ENCODE data around the gene H2AZ2. TPM values are rescaled to one million over a fixed set of nuclear protein-coding genes. Genes with fewer than 3 reads are reported as not detected.
"Not testable (repeated sequence)": the region's sequence is repeated elsewhere in the genome, so short reads cannot be mapped to it uniquely, and the experiment has no call there.

Gene H2AZ2
- total RNA-seq, 4 donors from 2014 or later = 99.6 to 418 (median 115) TPM

GRCh38 chr7:44876393-44876792 is 28.5 kb upstream of the H2AZ2 start:
- 42 to 73% methylated on average over 2 to 4 of the region's 4 CpGs for WGBS, 2 donors (ENCODE audit: low coverage in 1 of 2)
- H3K27ac ChIP-seq = no peak overlapping the region
- H3K4me1 ChIP-seq = peaks cover 5 to 33% (median 17%) of the 10 kb centered on the region in 4 donors
- H3K36me3 ChIP-seq = no peaks in the 10 kb centered on the region
- no peak overlapping the region for H3K4me3 ChIP-seq
- in situ Hi-C loops (cut with MboI; ENCODE audit: low pct_ligation_motif_present in 1 of 4, low pct_unique_long_range_greater_than_20kb in 1 of 4, low sequenced_read_pairs in 3 of 4) (no loop called here), intact Hi-C loops (cut with DNase I; ENCODE audit: low total_unique reads) (no loop called here)
- no peaks in the 10 kb centered on the region for H3K9me3 ChIP-seq
- no peak for DNase-seq
- no peaks in the 10 kb centered on the region for H3K27me3 ChIP-seq
- TF ChIP-seq, protein P1, sequence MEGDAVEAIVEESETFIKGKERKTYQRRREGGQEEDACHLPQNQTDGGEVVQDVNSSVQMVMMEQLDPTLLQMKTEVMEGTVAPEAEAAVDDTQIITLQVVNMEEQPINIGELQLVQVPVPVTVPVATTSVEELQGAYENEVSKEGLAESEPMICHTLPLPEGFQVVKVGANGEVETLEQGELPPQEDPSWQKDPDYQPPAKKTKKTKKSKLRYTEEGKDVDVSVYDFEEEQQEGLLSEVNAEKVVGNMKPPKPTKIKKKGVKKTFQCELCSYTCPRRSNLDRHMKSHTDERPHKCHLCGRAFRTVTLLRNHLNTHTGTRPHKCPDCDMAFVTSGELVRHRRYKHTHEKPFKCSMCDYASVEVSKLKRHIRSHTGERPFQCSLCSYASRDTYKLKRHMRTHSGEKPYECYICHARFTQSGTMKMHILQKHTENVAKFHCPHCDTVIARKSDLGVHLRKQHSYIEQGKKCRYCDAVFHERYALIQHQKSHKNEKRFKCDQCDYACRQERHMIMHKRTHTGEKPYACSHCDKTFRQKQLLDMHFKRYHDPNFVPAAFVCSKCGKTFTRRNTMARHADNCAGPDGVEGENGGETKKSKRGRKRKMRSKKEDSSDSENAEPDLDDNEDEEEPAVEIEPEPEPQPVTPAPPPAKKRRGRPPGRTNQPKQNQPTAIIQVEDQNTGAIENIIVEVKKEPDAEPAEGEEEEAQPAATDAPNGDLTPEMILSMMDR (IDR thresholded peaks at IDR 0.05) = no peak
- TF ChIP-seq EP300 (IDR thresholded peaks at IDR 0.05; ENCODE audit: low read depth) (no peak), POLR2A (IDR thresholded peaks at IDR 0.05) (no peak), POLR2AphosphoS5 (IDR thresholded peaks at IDR 0.05) (no peak)

GRCh38 chr7:44875241-44875640 is 27.4 kb upstream of the H2AZ2 start:
- H3K9me3 ChIP-seq = no peaks in the 10 kb centered on the region
- DNase-seq = no peak
- no peaks in the 10 kb centered on the region for H3K27me3 ChIP-seq
- H3K4me3 ChIP-seq = no peak overlapping the region
- TF ChIP-seq POLR2A (IDR thresholded peaks at IDR 0.05) (no peak), EP300 (IDR thresholded peaks at IDR 0.05; ENCODE audit: low read depth) (no peak), POLR2AphosphoS5 (IDR thresholded peaks at IDR 0.05) (no peak)
- TF ChIP-seq, protein P1 (IDR thresholded peaks at IDR 0.05) = no peak
- H3K4me1 ChIP-seq = peaks cover 2 to 21% (median 8%) of the 10 kb centered on the region in 4 donors
- H3K36me3 ChIP-seq = no peaks in the 10 kb centered on the region
- in situ Hi-C loops (cut with MboI; ENCODE audit: low pct_ligation_motif_present in 1 of 4, low pct_unique_long_range_greater_than_20kb in 1 of 4, low sequenced_read_pairs in 3 of 4) = no loop called here
- no peak overlapping the region for H3K27ac ChIP-seq
- WGBS, 2 donors (ENCODE audit: low coverage in 1 of 2) = 93% methylated on average over 11 of the region's 11 CpGs; no CpG with 5 or more reads in 1 of the 2 donors
- intact Hi-C loops (cut with DNase I; ENCODE audit: low total_unique reads) = no loop called here

GRCh38 chr7:44872787-44873186 is 24.9 kb upstream of the H2AZ2 start:
- H3K4me1 ChIP-seq = peaks cover 0 to 3% (median 0%) of the 10 kb centered on the region in 4 donors
- no peak for DNase-seq
- no peak overlapping the region for H3K4me3 ChIP-seq
- H3K27me3 ChIP-seq = no peaks in the 10 kb centered on the region
- intact Hi-C loops (cut with DNase I; ENCODE audit: low total_unique reads) = no loop called here
- WGBS, 2 donors (ENCODE audit: low coverage in 1 of 2) = 90 to 100% methylated on average over 1 of the region's 1 CpG
- H3K36me3 ChIP-seq = no peaks in the 10 kb centered on the region
- H3K9me3 ChIP-seq = no peaks in the 10 kb centered on the region
- TF ChIP-seq EP300 (IDR thresholded peaks at IDR 0.05; ENCODE audit: low read depth) = no peak
- TF ChIP-seq, protein P1 (IDR thresholded peaks at IDR 0.05) = no peak
- TF ChIP-seq POLR2A (IDR thresholded peaks at IDR 0.05) = no peak
- TF ChIP-seq POLR2AphosphoS5 (IDR thresholded peaks at IDR 0.05) = no peak
- H3K27ac ChIP-seq = no peak overlapping the region
- in situ Hi-C loops (cut with MboI; ENCODE audit: low pct_ligation_motif_present in 1 of 4, low pct_unique_long_range_greater_than_20kb in 1 of 4, low sequenced_read_pairs in 3 of 4) = loop anchor here in 1 of 4 donors (25.0 kb wide), 1 partner anchor 265 kb away; no protein-coding TSS in a partner anchor

DNA sequence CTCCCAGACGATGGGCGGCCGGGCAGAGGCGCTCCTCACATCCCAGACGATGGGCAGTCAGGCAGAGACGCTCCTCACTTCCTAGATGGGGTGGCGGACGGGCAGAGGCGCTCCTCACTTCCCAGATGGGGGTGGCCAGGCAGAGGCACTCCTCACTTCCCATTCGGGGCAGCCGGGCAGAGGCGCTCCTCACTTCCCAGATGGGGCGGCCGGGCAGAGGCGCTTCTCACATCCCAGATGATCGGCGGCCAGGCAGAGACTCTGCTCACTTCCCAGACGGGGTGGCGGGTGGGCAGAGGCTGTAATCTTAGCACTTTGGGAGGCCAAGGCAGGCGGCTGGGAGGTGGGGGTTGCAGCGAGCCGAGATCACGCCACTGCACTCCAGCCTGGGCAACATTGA is 24.0 kb upstream of the H2AZ2 start:
- H3K36me3 ChIP-seq; H3K9me3 ChIP-seq; DNase-seq; H3K27me3 ChIP-seq; H3K4me1 ChIP-seq; intact Hi-C loops (cut with DNase I; ENCODE audit: low total_unique reads); H3K27ac ChIP-seq; H3K4me3 ChIP-seq: not testable (repeated sequence)
- WGBS, 2 donors (ENCODE audit: low coverage in 1 of 2) = 98% methylated on average over 21 of the region's 23 CpGs; no CpG with 5 or more reads in 1 of the 2 donors
- in situ Hi-C loops (cut with MboI; ENCODE audit: low pct_ligation_motif_present in 1 of 4, low pct_unique_long_range_greater_than_20kb in 1 of 4, low sequenced_read_pairs in 3 of 4) = loop anchor here in 1 of 4 donors (25.0 kb wide), 1 partner anchor 265 kb away; no protein-coding TSS in a partner anchor

DNA sequence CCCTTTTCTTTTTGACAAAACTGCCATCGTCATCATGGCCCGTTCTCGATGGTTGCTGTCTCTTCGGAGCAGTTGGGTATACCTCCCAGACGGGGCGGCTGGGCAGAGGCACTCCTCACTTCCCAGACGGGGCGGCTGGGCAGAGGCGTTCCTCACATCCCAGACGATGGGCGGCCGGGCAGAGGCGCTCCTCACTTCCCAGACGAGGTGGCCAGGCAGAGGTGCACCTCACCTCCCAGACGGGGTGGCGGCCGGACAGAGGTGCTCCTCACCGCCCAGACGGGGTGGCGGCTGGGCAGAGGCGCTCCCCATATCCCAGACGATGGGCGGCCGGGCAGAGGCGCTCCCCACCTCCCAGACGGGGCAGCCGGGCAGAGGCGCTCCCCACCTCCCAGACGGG is 22.9 kb upstream of the H2AZ2 start:
- 93 to 96% methylated on average over 7 to 17 of the region's 29 CpGs for WGBS, 2 donors (ENCODE audit: low coverage in 1 of 2)
- H3K4me3 ChIP-seq; H3K27me3 ChIP-seq; H3K9me3 ChIP-seq; DNase-seq; intact Hi-C loops (cut with DNase I; ENCODE audit: low total_unique reads); H3K36me3 ChIP-seq; H3K27ac ChIP-seq: not testable (repeated sequence)
- in situ Hi-C loops (cut with MboI; ENCODE audit: low pct_ligation_motif_present in 1 of 4, low pct_unique_long_range_greater_than_20kb in 1 of 4, low sequenced_read_pairs in 3 of 4) = loop anchor here in 1 of 4 donors (25.0 kb wide), 1 partner anchor 267 kb away; no protein-coding TSS in a partner anchor
- H3K4me1 ChIP-seq = peaks cover 0 to 10% (median 0%) of the 10 kb centered on the region in 4 donors

GRCh38 chr7:44870336-44870735 is 22.4 kb upstream of the H2AZ2 start:
- in situ Hi-C loops (cut with MboI; ENCODE audit: low pct_ligation_motif_present in 1 of 4, low pct_unique_long_range_greater_than_20kb in 1 of 4, low sequenced_read_pairs in 3 of 4) = loop anchor here in 1 of 4 donors (25.0 kb wide), 1 partner anchor 267 kb away; no protein-coding TSS in a partner anchor

More at GRCh38 chr7:44870336-44870735, 22.4 kb upstream of the H2AZ2 start:
- H3K4me3 ChIP-seq; DNase-seq; intact Hi-C loops (cut with DNase I; ENCODE audit: low total_unique reads); H3K27me3 ChIP-seq; H3K9me3 ChIP-seq; H3K27ac ChIP-seq; H3K36me3 ChIP-seq: not testable (repeated sequence)
- 85 to 94% methylated on average over 3 of the region's 3 CpGs for WGBS, 2 donors (ENCODE audit: low coverage in 1 of 2)
- H3K4me1 ChIP-seq = peaks cover 0 to 10% (median 0%) of the 10 kb centered on the region in 4 donors
